H1 (cell line): ENCODE data around the gene MRPL55. TPM values are rescaled to one million over a fixed set of nuclear protein-coding genes. Genes with fewer than 3 reads are reported as not detected.

Source experiments
- CTCF ChIA-PET: fragments of 300-600 bp; sonication (Branson Sonifier 250); formaldehyde crosslinking; loops from one replicate; lab custom pipeline; 2021; ENCODE audit not compliant: partially characterized antibody; lab: Charles Lee
- POLR2A ChIA-PET: fragments of 300-600 bp; sonication (Branson Sonifier 250); formaldehyde crosslinking; loops from one replicate; lab custom pipeline; 2021; ENCODE audit warnings: inconsistent platforms; ENCODE audit not compliant: partially characterized antibody; lab: Charles Lee
- DNase-seq, 2 experiments: peaks; one replicate each; pipeline versions ENCODE4 v3.0.0 to v3.0.0-alpha.2; 2010 to 2022; ENCODE audit warnings: low spot score in 2 of 2, low read depth in 1 of 2, mixed read lengths in 1 of 2
- FAIRE-seq: peaks from 2 replicates; lab custom pipeline; 2011; peaks lifted over from hg19 to GRCh38; lab: Jason Lieb, UNC
- H2AFZ ChIP-seq: 2 replicates; pipeline ENCODE4 v1.8.1; 2012; ENCODE audit warnings: low read length, inconsistent platforms
- H2AK5ac ChIP-seq: 2 replicates; pipeline ENCODE4 v1.6.1; 2013; ENCODE audit warnings: low read depth, low read length
- H2BK120ac ChIP-seq: replicated peaks from 2 replicates; pipeline ENCODE3; 2013; ENCODE audit warnings: low read depth, low read length, inconsistent platforms
- H2BK12ac ChIP-seq: 2 replicates; pipeline ENCODE4 v1.6.1; 2013; ENCODE audit warnings: low read depth, low read length
- H2BK15ac ChIP-seq: 2 replicates; pipeline ENCODE4 v1.6.1; 2013; ENCODE audit warnings: low read length
- H2BK20ac ChIP-seq: 2 replicates; pipeline ENCODE4 v1.6.1; 2013; ENCODE audit warnings: low read length
- H2BK5ac ChIP-seq: 2 replicates; pipeline ENCODE4 v1.6.1; 2013; ENCODE audit warnings: low read depth, low read length
- H3K14ac ChIP-seq: 2 replicates; pipeline ENCODE4 v1.6.1; 2013; ENCODE audit warnings: inconsistent platforms; ENCODE audit not compliant: insufficient read length
- H3K18ac ChIP-seq: 2 replicates; pipeline ENCODE4 v1.6.1; 2013; ENCODE audit warnings: low read length; ENCODE audit errors: extremely low read depth
- H3K23ac ChIP-seq: 2 replicates; pipeline ENCODE4 v1.6.1; 2013; ENCODE audit warnings: inconsistent platforms; ENCODE audit not compliant: insufficient read length
- H3K23me2 ChIP-seq: 2 replicates; pipeline ENCODE4 v1.6.1; 2013; ENCODE audit warnings: low read depth, low read length
- H3K27ac ChIP-seq: 2 replicates; pipeline ENCODE4 v1.6.1; 2011; ENCODE audit warnings: low read depth, low read length, inconsistent platforms
- H3K27me3 ChIP-seq, 4 experiments: replicated peaks in 1 of 4; 1 replicate in 1 of 4; 2 replicates in 3 of 4; pipeline versions ENCODE4 v1.6.1 to v1.8.1; 2011 to 2013; ENCODE audit warnings: low read length in 3 of 4, mild to moderate bottlenecking in 3 of 4, inconsistent platforms in 2 of 4, mixed read lengths in 2 of 4, moderate library complexity in 1 of 4; ENCODE audit not compliant: control insufficient read depth in 3 of 4, insufficient read depth in 3 of 4; ENCODE audit errors: extremely low read depth in 1 of 4
- H3K36me3 ChIP-seq, 4 experiments: 2 replicates each; pipeline versions ENCODE4 v1.6.1 to v1.8.1; 2011 to 2013; ENCODE audit warnings: mild to moderate bottlenecking in 4 of 4, low read length in 3 of 4, moderate library complexity in 2 of 4, control low read depth in 1 of 4, inconsistent platforms in 1 of 4; ENCODE audit not compliant: insufficient read depth in 4 of 4, control insufficient read depth in 2 of 4
- H3K4ac ChIP-seq: replicated peaks from 2 replicates; pipeline ENCODE3; 2013; ENCODE audit warnings: low read length, low read depth, mixed read lengths, inconsistent platforms; ENCODE audit not compliant: insufficient read length
- H3K4me1 ChIP-seq, 4 experiments: replicated peaks in 1 of 4; 1 replicate in 1 of 4; 2 replicates in 3 of 4; pipeline versions ENCODE4 v1.6.1 to v1.8.1; 2011 to 2013; ENCODE audit warnings: low read length in 3 of 4, inconsistent platforms in 2 of 4, mixed read lengths in 1 of 4; ENCODE audit not compliant: insufficient read depth in 4 of 4, control insufficient read depth in 3 of 4
- H3K4me2 ChIP-seq, 2 experiments: 2 replicates each; pipeline versions ENCODE4 v1.6.1 to v1.8.1; 2011 to 2013; ENCODE audit warnings: low read depth in 2 of 2, low read length in 2 of 2, control low read depth in 1 of 2, inconsistent platforms in 1 of 2, mild to moderate bottlenecking in 1 of 2; ENCODE audit not compliant: insufficient read depth in 1 of 2
- H3K4me3 ChIP-seq, 4 experiments: fragments of 200-600, 300-600 bp in 1 of 4; sonication (generic), shearing (Covaris generic), sonication (Bioruptor Twin) in 1 of 4; 2 replicates each; pipeline versions ENCODE4 v1.5.1 to v1.8.1; 2011 to 2016; ENCODE audit warnings: low read length in 4 of 4, low read depth in 3 of 4, control low read depth in 2 of 4, inconsistent platforms in 2 of 4, mild to moderate bottlenecking in 2 of 4, mixed read lengths in 1 of 4, moderate library complexity in 1 of 4; ENCODE audit not compliant: insufficient read depth in 2 of 4; ENCODE audit errors: extremely low read depth in 1 of 4
- H3K56ac ChIP-seq: replicated peaks from 2 replicates; pipeline ENCODE3; 2013; ENCODE audit warnings: low read depth, mild to moderate bottlenecking, mixed read lengths, low read length, inconsistent platforms; ENCODE audit not compliant: insufficient read length
- H3K79me1 ChIP-seq: 2 replicates; pipeline ENCODE4 v1.6.1; 2013; ENCODE audit warnings: low read depth, low read length, control low read depth
- H3K79me2 ChIP-seq, 2 experiments: 2 replicates each; pipeline versions ENCODE4 v1.6.1 to v1.8.1; 2012 to 2013; ENCODE audit warnings: low read length in 2 of 2, mild to moderate bottlenecking in 2 of 2, inconsistent platforms in 1 of 2; ENCODE audit not compliant: insufficient read depth in 2 of 2, control insufficient read depth in 1 of 2
- H3K9ac ChIP-seq, 4 experiments: replicated peaks in 1 of 4; 1 replicate in 1 of 4; 2 replicates in 3 of 4; pipeline versions ENCODE4 v1.6.1 to v1.8.1; 2011 to 2013; ENCODE audit warnings: low read depth in 3 of 4, low read length in 3 of 4, control low read depth in 2 of 4, mild to moderate bottlenecking in 2 of 4, moderate library complexity in 2 of 4, inconsistent platforms in 1 of 4; ENCODE audit errors: extremely low read depth in 1 of 4
- H3K9me3 ChIP-seq, 2 experiments: 2 replicates each; pipeline versions ENCODE4 v1.6.1 to v1.8.1; 2012 to 2013; ENCODE audit warnings: mild to moderate bottlenecking in 2 of 2, moderate library complexity in 2 of 2, control low read depth in 1 of 2, inconsistent platforms in 1 of 2, low read depth in 1 of 2, low read length in 1 of 2, mixed read lengths in 1 of 2; ENCODE audit not compliant: insufficient read depth in 2 of 2
- H4K20me1 ChIP-seq, 2 experiments: replicated peaks in 1 of 2; 2 replicates each; pipeline versions ENCODE3 to v1.8.1; 2011 to 2013; ENCODE audit warnings: inconsistent platforms in 2 of 2, low read length in 2 of 2, mild to moderate bottlenecking in 1 of 2; ENCODE audit not compliant: insufficient read depth in 2 of 2, control insufficient read depth in 1 of 2
- H4K5ac ChIP-seq: 2 replicates; pipeline ENCODE4 v1.6.1; 2013; ENCODE audit warnings: low read length, low read depth, mixed read lengths, inconsistent platforms; ENCODE audit not compliant: insufficient read length
- H4K8ac ChIP-seq: 2 replicates; pipeline ENCODE4 v1.8.0; 2013; ENCODE audit warnings: mild to moderate bottlenecking, moderate library complexity, low read length, inconsistent platforms; ENCODE audit not compliant: insufficient read depth; ENCODE audit errors: extremely low read depth
- H4K91ac ChIP-seq: replicated peaks from 2 replicates; pipeline ENCODE3; 2013; ENCODE audit warnings: low read length, mixed read lengths, inconsistent platforms; ENCODE audit not compliant: insufficient read length
- EGR1 ChIP-seq: IDR thresholded peaks from 2 replicates; pipeline ENCODE4 v1.6.1; 2011; ENCODE audit warnings: low read depth, low read length, borderline replicate concordance
- HDAC2 ChIP-seq, 2 experiments: fragments of 300-600 bp in 1 of 2; sonication (generic) in 1 of 2; IDR thresholded peaks; 2 replicates each; pipeline ENCODE4 v1.6.1; 2011 to 2012; ENCODE audit warnings: low read depth in 2 of 2, low read length in 2 of 2, mild to moderate bottlenecking in 2 of 2, moderate library complexity in 2 of 2, borderline replicate concordance in 1 of 2, inconsistent platforms in 1 of 2
- JUN ChIP-seq: IDR thresholded peaks from 2 replicates; pipeline ENCODE4 v1.6.1; 2011; ENCODE audit warnings: low read depth, mild to moderate bottlenecking, improper control_type of control experiment, low read length
- KDM5A ChIP-seq: fragments of 200-600 bp; IDR thresholded peaks from 2 replicates; pipeline ENCODE4 v1.7.1; 2012; ENCODE audit warnings: mild to moderate bottlenecking, low read length, inconsistent platforms, mixed read lengths
- MAX ChIP-seq: IDR thresholded peaks from 2 replicates; pipeline ENCODE4 v1.6.1; 2012; ENCODE audit warnings: inconsistent platforms
- POLR2AphosphoS5 ChIP-seq: IDR thresholded peaks from 2 replicates; pipeline ENCODE4 v1.6.1; 2011; ENCODE audit warnings: low read depth, low read length
- RBBP5 ChIP-seq: IDR thresholded peaks from 2 replicates; pipeline ENCODE4 v1.7.1; 2012; ENCODE audit warnings: low read depth, mild to moderate bottlenecking, inconsistent platforms, low read length, moderate library complexity, borderline replicate concordance
- SP4 ChIP-seq: IDR thresholded peaks from 2 replicates; pipeline ENCODE4 v1.6.1; 2012; ENCODE audit warnings: low read length, inconsistent platforms
- TAF1 ChIP-seq: IDR thresholded peaks from 2 replicates; pipeline ENCODE4 v1.6.1; 2011; ENCODE audit warnings: mild to moderate bottlenecking, low read depth, low read length
- TCF12 ChIP-seq: IDR thresholded peaks from 2 replicates; pipeline ENCODE4 v1.6.1; 2011; ENCODE audit warnings: low read depth, mild to moderate bottlenecking, low read length
- TEAD4 ChIP-seq: IDR thresholded peaks from 2 replicates; pipeline ENCODE4 v1.6.1; 2012; ENCODE audit warnings: low read depth, low read length, inconsistent platforms, mixed read lengths
- ZNF274 ChIP-seq: IDR thresholded peaks from 2 replicates; pipeline ENCODE4 v1.7.0; 2012; ENCODE audit warnings: low read length, borderline replicate concordance; ENCODE audit errors: extremely low read depth
- WGBS, 2 experiments: shearing (Covaris generic) in 1 of 2; methylation state at CpG; one replicate each; pipeline versions ENCODE4 v1.1.6 to v1.1.7; 2013 to 2015; ENCODE audit warnings: low lambda C conversion rate in 2 of 2, mixed read lengths in 2 of 2, inconsistent platforms in 1 of 2, low coverage in 1 of 2, missing lambda C conversion rate in 1 of 2; ENCODE audit not compliant: insufficient replicate concordance in 2 of 2, insufficient coverage in 1 of 2, insufficient read length in 1 of 2; ENCODE audit errors: extremely low coverage in 1 of 2, missing lambda C conversion rate in 1 of 2; 5-methylcytosine and 5-hydroxymethylcytosine counted together
- polyA plus RNA-seq, 7 experiments: library from polyadenylated mRNA; depleted of rRNA in 3 of 7; stranded (reverse) in 5 of 7; unstranded in 2 of 7; fragments of >200 nt in 5 of 7; fragments of 200-250 nt in 2 of 7; gene quantifications; 1 replicate in 5 of 7; 2 replicates in 1 of 7; 4 replicates in 1 of 7; pipeline versions ENCODE4 v1.2.1 to v1.2.3, GENCODE V29; 2011 to 2013; ENCODE audit warnings: missing spikeins in 2 of 7, mixed read lengths in 2 of 7
- total RNA-seq: library from RNA; stranded (reverse); fragmentation: NEBNext Ultra II Directional; extraction: Animal tissue kit (Norgen Biotek cat#: 25700); gene quantifications from 2 replicates; pipeline ENCODE4 v1.2.1, GENCODE V29; 2021

Gene MRPL55
- total and polyA plus RNA-seq, 2 of the 8 experiments (the other 6 are each of a cell fraction or from before 2014, with no cell fraction given) = 59.0 to 244 TPM

DNA sequence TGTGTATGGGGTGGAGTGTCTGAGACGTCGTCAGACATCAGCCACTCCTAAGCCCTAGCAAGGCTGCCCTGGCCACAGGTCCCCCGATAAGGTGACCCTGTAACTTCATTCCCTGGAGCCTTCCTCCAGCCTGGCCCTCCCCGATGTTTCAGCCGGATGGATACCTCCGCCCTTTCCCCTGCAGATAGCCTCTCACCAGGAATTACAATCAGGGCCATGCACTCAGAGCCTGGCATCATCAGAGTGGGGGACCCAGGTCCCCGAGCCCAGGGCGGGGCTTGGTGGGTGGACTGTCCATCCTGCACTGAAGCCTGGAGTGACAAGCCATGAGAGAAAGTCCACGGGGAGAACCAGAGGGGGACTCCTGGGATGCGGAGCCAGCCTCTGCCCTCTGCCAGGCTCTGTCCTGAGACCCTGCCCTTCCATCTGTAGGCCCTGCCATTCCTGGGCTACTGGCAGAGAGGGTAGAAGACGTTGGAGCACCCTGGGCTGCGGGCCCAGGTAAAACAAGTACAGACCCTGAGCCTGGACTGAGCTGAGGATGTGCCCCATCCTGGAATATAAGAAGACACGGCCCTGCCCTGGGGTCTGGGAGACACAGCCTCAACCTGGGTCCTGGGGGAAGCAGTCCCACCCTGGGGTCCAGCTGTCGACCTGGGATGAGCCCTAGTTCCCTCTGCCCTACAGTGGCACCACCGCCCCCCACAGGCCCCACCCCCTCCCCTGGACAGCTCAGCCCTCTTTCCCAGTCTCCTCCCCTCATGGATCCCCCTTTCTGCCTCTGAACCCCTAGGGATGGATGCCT, 43.4 kb downstream of the MRPL55 start:
- H4K8ac ChIP-seq = no peak overlapping the region
- POLR2A ChIA-PET = interaction anchor here (0.6 to 1.4 kb wide), 2 partner anchors 16 to 78 kb away, joined by 3 to 4 read pairs; partner anchors contain the start of gene ARF1
- H3K79me2 ChIP-seq = no peaks in the 10 kb centered on the region
- H3K18ac ChIP-seq = no peak overlapping the region
- H3K14ac ChIP-seq = no peak overlapping the region
- no peaks in the 10 kb centered on the region for H3K36me3 ChIP-seq
- H4K5ac ChIP-seq = no peak overlapping the region
- H3K4me2 ChIP-seq = no peak overlapping the region
- FAIRE-seq (no peak), DNase-seq (peak in 1 of 2 experiments; percentile 40)
- peaks cover under 1 to 3% of the 10 kb centered on the region in 2 experiments for H4K20me1 ChIP-seq
- whole genome bisulfite sequencing, 2 experiments = 89% methylated on average over 13 of the region's 15 CpGs; no CpG with 5 or more reads in 1 of the 2 experiments
- no peak overlapping the region for H3K27ac ChIP-seq
- no peak overlapping the region for H3K23ac ChIP-seq
- no peak overlapping the region for H2BK120ac ChIP-seq
- H3K23me2 ChIP-seq = peaks cover 13% of the 10 kb centered on the region; the same call in 1 of the 2 replicates
- H4K91ac ChIP-seq = no peak overlapping the region
- peaks cover 22 to 86% (median 78%) of the 10 kb centered on the region in 4 experiments for H3K27me3 ChIP-seq
- no peak overlapping the region for H2BK20ac ChIP-seq
- no peaks in the 10 kb centered on the region for H3K79me1 ChIP-seq
- no peak overlapping the region for H3K9ac ChIP-seq
- no peak overlapping the region for H3K4ac ChIP-seq
- no peak overlapping the region for H2BK15ac ChIP-seq
- H3K4me3 ChIP-seq = no peak overlapping the region
- H2BK5ac ChIP-seq = no peak overlapping the region
- CTCF ChIA-PET = interaction anchor here (0.7 to 14.1 kb wide), 3 partner anchors 8 to 64 kb away, joined by 5 to 197 read pairs (median 7); partner anchors contain the start of gene WNT3A
- peaks cover 0 to 7% (median 0%) of the 10 kb centered on the region in 4 experiments; a peak in 1 of 7 replicates for H3K4me1 ChIP-seq
- H2BK12ac ChIP-seq = no peak overlapping the region
- no peak overlapping the region for H3K56ac ChIP-seq
- no peak overlapping the region for H2AFZ ChIP-seq
- H2AK5ac ChIP-seq = no peak overlapping the region
- no peaks in the 10 kb centered on the region for H3K9me3 ChIP-seq
- TF ChIP-seq EGR1 (no peak), ZNF274 (no peak), MAX (no peak), KDM5A (no peak), POLR2AphosphoS5 (no peak), JUN (no peak), SP4 (no peak), TEAD4 (no peak), HDAC2 (IDR thresholded peaks at IDR 0.05; ENCODE audit: borderline replicate concordance in 1 of 2, low read depth in 2 of 2, low read length in 2 of 2) (no peak), TCF12 (no peak), RBBP5 (no peak), TAF1 (no peak)
